Measurements from ENCODE around the gene CAMTA1.
"Not testable (repeated sequence)": the region's sequence is repeated elsewhere in the genome, so short reads cannot be mapped to it uniquely, and the experiment has no call there.

The CAMTA1 gene

GRCh38 chr1:6810146-6810734, 25.0 kb downstream of the CAMTA1 start:
- DNase-seq: not testable (repeated sequence)

DNA sequence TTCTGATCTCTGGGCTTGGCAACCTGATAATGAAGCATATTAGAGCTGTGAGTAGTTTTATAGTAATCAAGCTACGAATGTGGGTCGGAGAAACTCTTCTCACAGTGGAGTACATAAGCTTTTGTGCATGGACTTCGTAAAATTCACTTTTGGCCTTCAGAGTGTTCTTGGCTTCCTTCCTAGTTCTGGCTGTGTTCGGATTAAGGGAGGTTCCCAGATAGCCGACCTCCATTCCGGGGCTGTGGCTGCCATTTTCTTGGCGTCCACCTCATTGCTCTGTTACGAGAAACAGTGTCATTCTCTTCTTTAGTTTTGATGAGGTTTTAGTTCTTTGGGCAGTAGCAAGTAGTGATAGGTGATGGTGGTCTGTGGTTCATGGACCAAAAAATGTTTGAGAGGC, 26.3 kb downstream of the CAMTA1 start:
- no peak for DNase-seq

- no peak for DNase-seq
These were observed 27.9 kb downstream of the CAMTA1 start for GRCh38 chr1:6813165-6813564.

DNA sequence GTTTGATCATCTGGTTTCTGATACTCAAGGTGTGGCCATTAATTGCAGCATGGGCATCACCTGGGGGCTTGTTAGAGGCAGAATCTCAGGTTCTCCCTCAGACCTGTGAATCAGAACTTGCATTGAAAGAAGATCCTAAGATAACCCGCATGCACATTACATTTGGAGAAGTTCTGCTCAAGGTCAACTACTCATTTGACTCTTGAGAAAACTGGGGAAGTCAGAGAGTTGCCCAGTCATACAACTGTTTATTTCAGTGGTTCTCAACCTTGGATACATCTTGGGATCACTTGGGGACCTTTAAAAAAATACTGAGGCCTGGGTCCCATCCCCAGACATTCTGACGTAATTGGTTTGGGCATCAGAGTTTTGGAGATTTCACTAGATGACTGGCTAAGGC, 30.5 kb downstream of the CAMTA1 start:
- DNase-seq: no peak

GRCh38 chr1:6819246-6820040, 34.2 kb downstream of the CAMTA1 start:
- DNase-seq: no peak

GRCh38 chr1:6820899-6821298, 35.6 kb downstream of the CAMTA1 start:
- DNase-seq: no peak

DNA sequence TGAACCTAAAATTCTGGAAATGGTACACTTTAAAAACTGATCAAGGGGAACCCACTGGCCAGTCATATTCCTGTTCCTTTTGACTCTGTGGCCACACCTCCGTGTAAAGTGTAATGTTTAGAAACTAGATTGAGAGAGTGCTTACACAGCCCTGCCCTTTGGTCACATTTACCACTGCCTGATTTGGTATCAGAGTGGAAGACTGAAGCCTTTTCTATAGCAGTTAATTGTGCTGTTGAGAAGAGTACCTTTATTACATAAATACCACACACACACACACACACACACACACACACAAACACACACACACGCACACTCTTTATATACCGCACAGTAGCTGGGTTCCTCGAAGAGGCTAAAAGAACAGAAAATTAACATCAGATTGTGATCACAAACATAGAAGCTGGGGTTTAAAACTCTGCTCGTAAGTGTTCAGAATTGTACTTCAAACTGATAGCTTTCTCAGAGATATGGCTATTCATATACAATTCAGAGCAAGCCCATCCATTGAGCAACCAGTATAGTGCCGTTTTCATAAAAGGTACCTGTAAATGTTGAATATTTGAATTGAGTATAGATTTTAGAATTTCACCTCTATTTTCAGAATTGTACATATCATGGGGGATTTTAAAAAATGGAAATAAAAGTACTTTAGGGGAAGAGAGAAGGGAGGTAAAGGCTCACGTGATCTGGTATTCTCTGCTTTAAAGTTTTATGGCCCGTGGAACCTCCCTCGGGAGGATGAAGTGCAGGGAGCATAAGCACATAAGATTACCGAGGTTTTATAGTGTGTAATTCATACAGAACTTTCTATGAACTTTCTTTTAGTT, 37.5 kb downstream of the CAMTA1 start:
- no peak for DNase-seq

GRCh38 chr1:6823793-6824192, 38.5 kb downstream of the CAMTA1 start:
- DNase-seq: no peak

DNA sequence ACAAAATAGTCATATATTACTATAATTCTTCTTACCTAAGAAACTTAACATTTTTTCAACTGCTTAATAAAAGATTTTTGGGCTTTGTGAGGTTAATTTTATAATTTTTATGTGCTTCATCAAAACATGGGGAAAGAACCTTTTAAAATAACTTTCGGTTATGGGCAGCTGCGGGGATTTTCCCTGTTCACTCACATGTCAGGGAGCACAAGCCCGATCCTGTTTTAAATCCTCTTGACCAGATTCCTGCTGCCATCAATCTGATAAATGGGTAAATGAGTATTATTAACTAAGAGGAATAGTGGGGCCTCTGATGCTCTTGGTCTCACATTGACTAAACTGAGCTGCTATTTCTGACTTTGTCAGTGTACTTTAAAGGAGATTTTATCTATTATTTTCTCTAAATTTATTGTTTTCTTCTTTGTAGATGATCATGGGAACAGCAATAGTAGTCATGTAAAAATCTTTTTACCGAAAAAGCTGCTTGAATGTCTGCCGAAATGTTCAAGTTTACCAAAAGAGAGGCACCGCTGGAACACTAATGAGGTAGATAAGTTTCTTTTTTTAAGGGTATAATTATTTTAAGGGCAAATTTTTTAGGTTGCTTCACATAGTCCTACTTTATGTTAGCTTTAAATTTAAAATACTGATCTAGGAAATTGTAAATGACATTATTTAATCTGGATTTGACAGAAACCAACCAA, 39.6 kb downstream of the CAMTA1 start:
- DNase-seq: no peak

- no peak for DNase-seq
These were observed 40.6 kb downstream of the CAMTA1 start for GRCh38 chr1:6825828-6826227.

- no peak for DNase-seq
These were observed 41.8 kb downstream of the CAMTA1 start for GRCh38 chr1:6827079-6827478.

GRCh38 chr1:6827630-6828165, 42.4 kb downstream of the CAMTA1 start:
- DNase-seq: no peak

DNA sequence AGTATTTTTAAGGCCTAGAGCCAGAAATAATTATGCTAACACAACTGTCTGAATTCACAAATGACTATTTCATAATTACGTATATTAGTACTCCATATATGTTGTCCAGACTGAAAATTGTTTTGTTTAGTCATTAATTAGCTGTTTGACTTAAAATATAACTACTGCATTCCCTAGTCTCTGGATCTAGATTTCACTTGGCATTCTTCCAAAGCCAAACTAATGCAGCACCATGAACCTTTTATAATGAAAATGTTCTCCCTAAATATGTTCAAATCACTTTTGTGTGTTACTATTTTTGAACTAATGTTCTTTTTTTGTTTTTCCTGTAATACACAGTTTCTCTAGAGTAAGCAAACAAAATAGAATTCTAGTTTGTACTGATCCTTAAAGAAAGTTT, 46.1 kb downstream of the CAMTA1 start:
- no peak for DNase-seq

GRCh38 chr1:6832006-6832405, 46.8 kb downstream of the CAMTA1 start:
- not testable (repeated sequence) for DNase-seq

GRCh38 chr1:6832531-6833188, 47.4 kb downstream of the CAMTA1 start:
- DNase-seq: no peak

DNA sequence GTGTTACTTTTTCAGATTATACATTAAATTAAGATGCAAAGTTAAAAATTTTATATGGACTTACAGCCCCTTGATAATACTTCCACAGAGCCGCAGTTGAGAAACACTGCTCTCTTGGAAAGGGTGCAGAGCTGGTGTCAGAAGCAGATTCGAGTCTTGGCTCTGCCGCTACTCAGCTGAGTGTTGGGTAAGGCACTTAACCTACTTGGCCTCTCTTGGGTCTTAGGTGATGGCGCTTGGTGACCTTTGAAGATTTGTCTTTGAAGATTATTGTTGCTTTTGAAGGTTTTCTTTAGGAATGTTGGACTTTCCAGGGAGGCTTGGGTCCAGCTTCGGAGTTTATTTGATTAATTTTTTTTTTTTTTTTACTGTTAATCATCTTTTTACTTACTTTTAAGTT, 48.5 kb downstream of the CAMTA1 start:
- DNase-seq: no peak

DNA sequence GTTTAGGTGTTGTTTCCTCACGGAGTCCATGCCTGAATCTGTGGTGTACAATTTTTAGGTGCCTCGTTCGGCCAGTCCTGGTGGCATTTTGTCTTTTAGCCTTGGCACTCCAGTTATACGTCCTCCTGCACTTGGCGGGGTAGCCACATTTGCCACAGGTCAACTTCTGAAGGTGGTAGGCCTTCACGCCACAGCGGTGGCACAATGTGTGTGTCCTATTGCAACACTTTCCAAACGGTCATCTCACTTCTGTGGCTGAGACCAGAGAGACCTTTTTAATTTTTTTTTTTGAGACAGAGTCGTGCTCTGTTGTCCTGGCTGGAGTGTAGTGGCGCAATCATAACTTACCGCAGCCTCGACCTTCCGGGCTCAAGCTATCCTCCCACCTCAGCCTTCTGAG, 49.1 kb downstream of the CAMTA1 start:
- DNase-seq: no peak

- no peak for DNase-seq
These were observed 49.9 kb downstream of the CAMTA1 start for GRCh38 chr1:6835139-6835538.

DNA sequence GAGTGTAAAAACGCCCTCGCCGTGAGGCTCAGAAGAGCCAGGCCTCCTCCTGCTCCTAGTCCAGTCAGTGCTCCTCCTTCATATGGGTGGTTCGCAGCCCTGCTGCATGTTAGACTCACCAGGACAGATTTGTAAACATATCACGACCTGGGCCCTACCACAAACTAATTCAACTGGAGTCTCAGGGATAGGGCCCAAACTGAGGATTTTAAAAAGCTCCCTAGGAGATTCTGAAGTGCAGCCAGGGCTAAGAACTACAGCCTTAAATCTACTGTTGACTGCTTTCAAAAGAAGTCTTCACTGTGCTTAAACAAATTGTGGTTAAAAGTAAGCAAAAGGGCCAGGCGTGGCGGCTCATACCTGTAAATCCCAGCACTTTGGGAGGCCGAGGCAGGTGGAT, 57.0 kb downstream of the CAMTA1 start:
- DNase-seq: no peak

DNA sequence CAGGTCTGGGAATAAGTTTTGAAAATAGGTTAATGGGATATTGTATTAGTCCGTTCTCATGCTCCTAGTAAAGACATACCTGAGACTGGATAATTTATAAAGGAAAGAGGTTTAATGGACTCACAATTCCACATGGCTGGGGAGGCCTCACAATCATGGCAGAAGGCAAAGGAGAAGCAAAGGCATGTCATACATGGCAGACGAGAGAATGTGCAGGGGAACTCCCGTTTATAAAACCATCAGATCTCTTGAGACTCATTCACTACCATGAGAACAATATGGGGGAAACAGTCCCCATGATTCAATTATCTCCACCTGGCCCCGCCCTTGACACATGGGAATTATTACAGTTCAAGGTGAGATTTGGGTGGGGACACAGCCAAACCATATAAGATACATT, 60.5 kb downstream of the CAMTA1 start:
- DNase-seq: not testable (repeated sequence)

GRCh38 chr1:6848816-6849215, 63.6 kb downstream of the CAMTA1 start:
- DNase-seq: no peak

- DNase-seq: no peak
These were observed 65.3 kb downstream of the CAMTA1 start for GRCh38 chr1:6850537-6850936.

Data from COR-L47 (cell line).